Measurements from ENCODE around the gene CRLF1. TPM values are rescaled to one million over a fixed set of nuclear protein-coding genes. Genes with fewer than 3 reads are reported as not detected.
A peak's percentile ranks its signal among the peaks of the same experiment; 100 is the strongest.

Gene CRLF1
- total RNA-seq, 2 donors from 2014 or later = 10.4 to 10.5 TPM

DNA sequence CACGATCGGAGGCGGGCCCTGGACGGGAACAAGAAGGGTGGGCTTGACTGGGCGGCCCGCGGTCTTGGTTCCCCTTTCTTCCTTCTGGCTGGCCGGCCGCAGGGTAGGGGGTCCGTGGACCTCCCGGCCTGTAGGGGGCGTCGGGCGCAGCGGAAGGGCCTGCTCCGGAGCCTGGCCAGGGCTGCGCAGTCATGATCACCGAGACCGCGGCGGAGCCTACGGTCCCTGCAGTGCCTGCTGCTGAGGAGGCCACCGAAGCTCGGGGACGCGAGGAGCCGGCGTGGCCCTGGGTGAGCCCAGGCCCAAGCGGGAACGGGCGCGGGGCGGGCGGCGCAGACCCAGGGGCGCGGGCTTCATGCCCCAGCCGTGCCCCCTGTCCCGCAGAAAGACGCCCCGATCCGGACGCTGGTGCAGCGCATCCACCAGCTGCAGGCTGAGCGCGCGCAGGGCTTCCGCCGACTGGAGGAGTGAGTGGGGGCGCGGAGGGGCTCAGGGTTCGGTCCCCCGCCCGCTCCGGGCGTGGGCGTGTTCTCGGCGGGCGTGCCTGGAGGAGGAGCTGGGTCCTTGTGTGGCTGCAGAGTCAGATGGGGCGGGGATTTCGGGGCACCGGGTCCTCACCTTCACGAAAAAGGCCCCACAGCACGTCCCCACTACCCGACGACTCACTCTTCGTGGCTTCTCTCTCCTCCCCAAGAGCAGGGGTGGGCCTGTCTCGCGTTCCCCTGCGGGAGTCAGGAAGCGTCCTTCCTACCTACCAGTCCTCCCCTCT is 17.8 kb downstream of the CRLF1 start, which contains the start of gene REX1BD:
TSS of gene REX1BD (plus strand) at position 188 of the 769 bp plus-strand sequence. CDS start at position 192, 4 bp downstream.
- Histone ChIP-seq H3K27me3 (ENCODE audit: control insufficient read depth, insufficient read depth, low read length, poor library complexity, severe bottlenecking) (no peaks in the 10 kb centered on the region), H3K9me3 (ENCODE audit: control insufficient read depth, low read length) (no peaks in the 10 kb centered on the region), H3K27ac (ENCODE audit: low read depth, low read length) (peak within 1 kb of the TSS; percentile 37), H3K4me1 (ENCODE audit: control insufficient read depth, insufficient read depth, low read length) (peaks cover 3% of the 10 kb centered on the region), H3K9ac (ENCODE audit: extremely low read depth, low read length, poor library complexity, severe bottlenecking) (peak within 1 kb of the TSS; percentile 65), H3K36me3 (ENCODE audit: control insufficient read depth, insufficient read depth, low read length) (peaks cover 9% of the 10 kb centered on the region), H3K4me3 (ENCODE audit: low read length) (peak within 1 kb of the TSS; percentile 86)
- TF ChIP-seq, protein P1, sequence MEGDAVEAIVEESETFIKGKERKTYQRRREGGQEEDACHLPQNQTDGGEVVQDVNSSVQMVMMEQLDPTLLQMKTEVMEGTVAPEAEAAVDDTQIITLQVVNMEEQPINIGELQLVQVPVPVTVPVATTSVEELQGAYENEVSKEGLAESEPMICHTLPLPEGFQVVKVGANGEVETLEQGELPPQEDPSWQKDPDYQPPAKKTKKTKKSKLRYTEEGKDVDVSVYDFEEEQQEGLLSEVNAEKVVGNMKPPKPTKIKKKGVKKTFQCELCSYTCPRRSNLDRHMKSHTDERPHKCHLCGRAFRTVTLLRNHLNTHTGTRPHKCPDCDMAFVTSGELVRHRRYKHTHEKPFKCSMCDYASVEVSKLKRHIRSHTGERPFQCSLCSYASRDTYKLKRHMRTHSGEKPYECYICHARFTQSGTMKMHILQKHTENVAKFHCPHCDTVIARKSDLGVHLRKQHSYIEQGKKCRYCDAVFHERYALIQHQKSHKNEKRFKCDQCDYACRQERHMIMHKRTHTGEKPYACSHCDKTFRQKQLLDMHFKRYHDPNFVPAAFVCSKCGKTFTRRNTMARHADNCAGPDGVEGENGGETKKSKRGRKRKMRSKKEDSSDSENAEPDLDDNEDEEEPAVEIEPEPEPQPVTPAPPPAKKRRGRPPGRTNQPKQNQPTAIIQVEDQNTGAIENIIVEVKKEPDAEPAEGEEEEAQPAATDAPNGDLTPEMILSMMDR (conservative IDR thresholded peaks at IDR 0.05) = peak; percentile 98
- H3K27ac Mint-ChIP-seq = peak within 1 kb of the TSS; percentile 95
- no peaks in the 10 kb centered on the region for H3K9me3 Mint-ChIP-seq
- H3K4me1 Mint-ChIP-seq = peaks cover 15% of the 10 kb centered on the region
- peak within 1 kb of the TSS; percentile 77 for H3K4me3 Mint-ChIP-seq
- peaks cover 5% of the 10 kb centered on the region for H3K36me3 Mint-ChIP-seq (ENCODE audit: low read depth)
- peaks cover 4% of the 10 kb centered on the region for H3K27me3 Mint-ChIP-seq (ENCODE audit: insufficient read depth)
- 0 to 2% methylated on average over 35 to 71 of the region's 72 CpGs for WGBS, 2 experiments (ENCODE audit: insufficient coverage in 1 of 2, insufficient read length in 1 of 2)
- DNase-seq = peak; percentile 95

DNA sequence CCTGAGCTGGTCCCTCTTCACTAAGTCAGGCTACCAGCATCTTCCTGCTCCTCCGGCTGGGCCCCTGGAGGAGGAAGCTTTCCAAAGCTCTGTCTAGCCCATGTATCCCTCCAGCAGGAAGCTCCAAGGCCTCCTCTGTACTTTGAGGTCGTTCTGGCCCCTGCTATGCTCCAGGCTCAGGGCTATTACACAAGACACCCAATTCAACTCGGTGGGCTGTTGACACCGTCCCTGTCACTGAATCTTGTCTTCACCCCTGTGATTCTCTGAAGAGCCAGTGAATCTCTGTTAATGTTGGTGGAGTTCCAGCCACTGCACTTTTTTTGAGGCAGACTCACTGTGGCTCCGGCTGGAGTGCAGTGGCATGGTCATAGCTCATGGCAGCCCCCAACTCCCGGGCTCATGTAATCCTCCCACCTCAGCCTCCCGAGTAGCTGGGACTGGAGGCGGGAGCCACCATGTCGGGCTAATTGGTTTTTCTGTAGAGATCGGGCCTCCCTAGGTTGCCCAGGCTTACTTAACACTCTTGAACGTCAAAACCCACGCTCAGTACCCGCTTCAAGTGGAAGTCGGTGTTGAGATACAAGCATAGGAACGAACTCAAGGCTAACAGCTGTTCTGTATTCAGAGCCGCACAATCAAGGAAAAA is 18.5 kb downstream of the CRLF1 start:
- peak overlapping the region; percentile 87 for H3K27ac Mint-ChIP-seq

DNA sequence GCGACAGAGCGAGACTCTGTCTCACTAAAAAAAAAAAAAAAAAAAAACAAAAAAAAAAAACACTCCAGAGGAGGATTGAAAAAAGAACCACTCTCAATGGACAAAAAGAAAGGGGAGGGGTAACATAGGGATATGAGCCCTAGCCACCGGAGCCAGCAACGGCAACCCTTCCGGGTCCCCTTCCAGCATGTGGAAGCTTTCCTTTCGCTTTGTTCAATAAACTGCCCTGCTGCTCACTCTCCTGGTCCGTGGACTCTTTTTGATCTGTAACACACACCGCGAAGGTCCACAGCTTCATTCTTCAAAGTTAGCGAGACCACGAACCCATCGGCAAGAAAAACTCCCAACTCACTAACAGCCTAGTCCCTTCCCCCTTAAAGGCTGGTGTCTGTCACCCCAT is 19.0 kb downstream of the CRLF1 start:
- peak overlapping the region; percentile 77 for H3K4me3 Mint-ChIP-seq
- Histone ChIP-seq H3K36me3 (ENCODE audit: control insufficient read depth, insufficient read depth, low read length) (peaks cover 9% of the 10 kb centered on the region), H3K27ac (ENCODE audit: low read depth, low read length) (no peak overlapping the region), H3K4me1 (ENCODE audit: control insufficient read depth, insufficient read depth, low read length) (no peaks in the 10 kb centered on the region), H3K27me3 (ENCODE audit: control insufficient read depth, insufficient read depth, low read length, poor library complexity, severe bottlenecking) (no peaks in the 10 kb centered on the region), H3K4me3 (ENCODE audit: low read length) (no peak overlapping the region), H3K9ac (ENCODE audit: extremely low read depth, low read length, poor library complexity, severe bottlenecking) (no peak overlapping the region), H3K9me3 (ENCODE audit: control insufficient read depth, low read length) (no peaks in the 10 kb centered on the region)
- no peaks in the 10 kb centered on the region for H3K9me3 Mint-ChIP-seq
- WGBS, 2 experiments (ENCODE audit: insufficient coverage in 1 of 2, insufficient read length in 1 of 2) = 95 to 97% methylated on average over 8 to 10 of the region's 12 CpGs
- DNase-seq = no peak
- peak overlapping the region; percentile 87 for H3K27ac Mint-ChIP-seq
- peaks cover 9% of the 10 kb centered on the region for H3K4me1 Mint-ChIP-seq
- H3K36me3 Mint-ChIP-seq (ENCODE audit: low read depth) = peaks cover 3% of the 10 kb centered on the region
- H3K27me3 Mint-ChIP-seq (ENCODE audit: insufficient read depth) = peaks cover 4% of the 10 kb centered on the region
- TF ChIP-seq, protein P1 (conservative IDR thresholded peaks at IDR 0.05) = no peak

More for the DNA sequence above, 18.5 kb downstream of the CRLF1 start:
- Histone ChIP-seq H3K9me3 (ENCODE audit: control insufficient read depth, low read length) (no peaks in the 10 kb centered on the region), H3K4me3 (ENCODE audit: low read length) (peak overlapping the region; percentile 86), H3K27ac (ENCODE audit: low read depth, low read length) (peak overlapping the region; percentile 37), H3K27me3 (ENCODE audit: control insufficient read depth, insufficient read depth, low read length, poor library complexity, severe bottlenecking) (no peaks in the 10 kb centered on the region), H3K4me1 (ENCODE audit: control insufficient read depth, insufficient read depth, low read length) (no peaks in the 10 kb centered on the region), H3K36me3 (ENCODE audit: control insufficient read depth, insufficient read depth, low read length) (peaks cover 9% of the 10 kb centered on the region), H3K9ac (ENCODE audit: extremely low read depth, low read length, poor library complexity, severe bottlenecking) (peak overlapping the region; percentile 65)
- peak; percentile 53 for DNase-seq
- H3K36me3 Mint-ChIP-seq (ENCODE audit: low read depth) = peaks cover 4% of the 10 kb centered on the region
- H3K4me3 Mint-ChIP-seq = peak overlapping the region; percentile 77
- H3K9me3 Mint-ChIP-seq = no peaks in the 10 kb centered on the region
- WGBS, 2 experiments (ENCODE audit: insufficient coverage in 1 of 2, insufficient read length in 1 of 2) = 62 to 66% methylated on average over 9 to 16 of the region's 16 CpGs
- TF ChIP-seq, protein P1 (conservative IDR thresholded peaks at IDR 0.05) = no peak
- H3K27me3 Mint-ChIP-seq (ENCODE audit: insufficient read depth) = peaks cover 4% of the 10 kb centered on the region
- H3K4me1 Mint-ChIP-seq = peaks cover 10% of the 10 kb centered on the region
